ENCODE data around the gene HAPLN1.

The HAPLN1 gene

GRCh38 chr5:83715236-83716065, 5.2 kb downstream of the HAPLN1 start:
- Histone ChIP-seq H3K36me3 (ENCODE audit: control insufficient read depth, insufficient read depth, low read length) (no peaks in the 10 kb centered on the region), H3K4me1 (ENCODE audit: control insufficient read depth, insufficient read depth, low read length) (peaks cover 2% of the 10 kb centered on the region), H3K9me3 (ENCODE audit: control insufficient read depth, insufficient read depth, low read length) (no peaks in the 10 kb centered on the region), H3K9ac (ENCODE audit: low read depth, low read length) (no peak overlapping the region), H3K27me3 (ENCODE audit: control insufficient read depth, insufficient read depth, low read length) (peaks cover 5% of the 10 kb centered on the region), H3K4me3 (ENCODE audit: low read depth, low read length) (no peak overlapping the region)

- Histone ChIP-seq H3K9ac (ENCODE audit: low read depth, low read length) (no peak overlapping the region), H3K27me3 (ENCODE audit: control insufficient read depth, insufficient read depth, low read length) (no peaks in the 10 kb centered on the region), H3K4me3 (ENCODE audit: low read depth, low read length) (no peak overlapping the region), H3K36me3 (ENCODE audit: control insufficient read depth, insufficient read depth, low read length) (no peaks in the 10 kb centered on the region), H3K9me3 (ENCODE audit: control insufficient read depth, insufficient read depth, low read length) (no peaks in the 10 kb centered on the region), H3K4me1 (ENCODE audit: control insufficient read depth, insufficient read depth, low read length) (no peaks in the 10 kb centered on the region)
These were observed 5.8 kb downstream of the HAPLN1 start for GRCh38 chr5:83714810-83715209.

- no peak overlapping the region for H3K9ac ChIP-seq (ENCODE audit: low read depth, low read length)
These were observed 8.6 kb downstream of the HAPLN1 start for GRCh38 chr5:83711982-83712601.

GRCh38 chr5:83709973-83710372, 10.7 kb downstream of the HAPLN1 start:
- H3K4me3 ChIP-seq (ENCODE audit: low read depth, low read length) = no peak overlapping the region
- no peaks in the 10 kb centered on the region for H3K4me1 ChIP-seq (ENCODE audit: control insufficient read depth, insufficient read depth, low read length)
- H3K27me3 ChIP-seq (ENCODE audit: control insufficient read depth, insufficient read depth, low read length) = no peaks in the 10 kb centered on the region
- H3K9ac ChIP-seq (ENCODE audit: low read depth, low read length) = no peak overlapping the region
- H3K36me3 ChIP-seq (ENCODE audit: control insufficient read depth, insufficient read depth, low read length) = no peaks in the 10 kb centered on the region
- H3K9me3 ChIP-seq (ENCODE audit: control insufficient read depth, insufficient read depth, low read length) = no peaks in the 10 kb centered on the region

More at GRCh38 chr5:83711982-83712601, 8.6 kb downstream of the HAPLN1 start:
- H3K4me1 ChIP-seq (ENCODE audit: control insufficient read depth, insufficient read depth, low read length) = no peaks in the 10 kb centered on the region
- H3K4me3 ChIP-seq (ENCODE audit: low read depth, low read length) = no peak overlapping the region
- no peaks in the 10 kb centered on the region for H3K9me3 ChIP-seq (ENCODE audit: control insufficient read depth, insufficient read depth, low read length)
- no peaks in the 10 kb centered on the region for H3K36me3 ChIP-seq (ENCODE audit: control insufficient read depth, insufficient read depth, low read length)
- H3K27me3 ChIP-seq (ENCODE audit: control insufficient read depth, insufficient read depth, low read length) = no peaks in the 10 kb centered on the region

DNA sequence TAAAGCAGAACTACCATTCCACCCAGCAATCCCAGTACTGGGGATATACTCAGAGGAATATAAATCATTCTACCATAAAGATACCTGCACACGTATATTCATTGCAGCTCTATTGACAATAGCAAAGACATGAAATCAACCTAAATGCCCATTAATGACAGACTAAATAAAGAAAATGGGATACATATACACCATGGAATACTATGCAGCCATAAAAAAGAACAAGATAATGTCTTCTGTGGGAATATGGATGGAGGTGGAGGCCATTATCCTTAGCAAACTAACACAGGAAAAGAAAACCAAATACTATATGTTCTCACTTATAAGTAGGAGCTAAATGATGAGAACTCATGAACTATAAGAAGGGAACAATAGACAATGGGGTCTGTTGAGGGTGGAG, 12.5 kb downstream of the HAPLN1 start:
- no peaks in the 10 kb centered on the region for H3K36me3 ChIP-seq (ENCODE audit: control insufficient read depth, insufficient read depth, low read length)
- no peaks in the 10 kb centered on the region for H3K4me1 ChIP-seq (ENCODE audit: control insufficient read depth, insufficient read depth, low read length)
- no peak overlapping the region for H3K4me3 ChIP-seq (ENCODE audit: low read depth, low read length)
- H3K9ac ChIP-seq (ENCODE audit: low read depth, low read length) = no peak overlapping the region
- no peaks in the 10 kb centered on the region for H3K27me3 ChIP-seq (ENCODE audit: control insufficient read depth, insufficient read depth, low read length)
- no peaks in the 10 kb centered on the region for H3K9me3 ChIP-seq (ENCODE audit: control insufficient read depth, insufficient read depth, low read length)

- H3K9me3 ChIP-seq (ENCODE audit: control insufficient read depth, insufficient read depth, low read length) = no peaks in the 10 kb centered on the region
- no peaks in the 10 kb centered on the region for H3K4me1 ChIP-seq (ENCODE audit: control insufficient read depth, insufficient read depth, low read length)
- no peaks in the 10 kb centered on the region for H3K27me3 ChIP-seq (ENCODE audit: control insufficient read depth, insufficient read depth, low read length)
- no peaks in the 10 kb centered on the region for H3K36me3 ChIP-seq (ENCODE audit: control insufficient read depth, insufficient read depth, low read length)
- H3K4me3 ChIP-seq (ENCODE audit: low read depth, low read length) = no peak overlapping the region
- H3K9ac ChIP-seq (ENCODE audit: low read depth, low read length) = no peak overlapping the region
These were observed 17.6 kb downstream of the HAPLN1 start for GRCh38 chr5:83703059-83703458.

- H3K4me3 ChIP-seq (ENCODE audit: low read depth, low read length) = no peak overlapping the region
- H3K9me3 ChIP-seq (ENCODE audit: control insufficient read depth, insufficient read depth, low read length) = no peaks in the 10 kb centered on the region
- H3K4me1 ChIP-seq (ENCODE audit: control insufficient read depth, insufficient read depth, low read length) = no peaks in the 10 kb centered on the region
- no peaks in the 10 kb centered on the region for H3K27me3 ChIP-seq (ENCODE audit: control insufficient read depth, insufficient read depth, low read length)
- H3K36me3 ChIP-seq (ENCODE audit: control insufficient read depth, insufficient read depth, low read length) = no peaks in the 10 kb centered on the region
- H3K9ac ChIP-seq (ENCODE audit: low read depth, low read length) = no peak overlapping the region
These were observed 18.8 kb downstream of the HAPLN1 start for GRCh38 chr5:83701886-83702285.

- Histone ChIP-seq H3K4me3 (ENCODE audit: low read depth, low read length) (no peak overlapping the region), H3K9ac (ENCODE audit: low read depth, low read length) (no peak overlapping the region), H3K36me3 (ENCODE audit: control insufficient read depth, insufficient read depth, low read length) (no peaks in the 10 kb centered on the region), H3K9me3 (ENCODE audit: control insufficient read depth, insufficient read depth, low read length) (no peaks in the 10 kb centered on the region), H3K4me1 (ENCODE audit: control insufficient read depth, insufficient read depth, low read length) (peaks cover 5% of the 10 kb centered on the region), H3K27me3 (ENCODE audit: control insufficient read depth, insufficient read depth, low read length) (no peaks in the 10 kb centered on the region)
These were observed 30.8 kb downstream of the HAPLN1 start for GRCh38 chr5:83689881-83690280.

GRCh38 chr5:83688281-83688680, 32.4 kb downstream of the HAPLN1 start:
- Histone ChIP-seq H3K36me3 (ENCODE audit: control insufficient read depth, insufficient read depth, low read length) (no peaks in the 10 kb centered on the region), H3K4me1 (ENCODE audit: control insufficient read depth, insufficient read depth, low read length) (peaks cover 11% of the 10 kb centered on the region), H3K27me3 (ENCODE audit: control insufficient read depth, insufficient read depth, low read length) (no peaks in the 10 kb centered on the region), H3K9ac (ENCODE audit: low read depth, low read length) (no peak overlapping the region), H3K9me3 (ENCODE audit: control insufficient read depth, insufficient read depth, low read length) (no peaks in the 10 kb centered on the region), H3K4me3 (ENCODE audit: low read depth, low read length) (no peak overlapping the region)

DNA sequence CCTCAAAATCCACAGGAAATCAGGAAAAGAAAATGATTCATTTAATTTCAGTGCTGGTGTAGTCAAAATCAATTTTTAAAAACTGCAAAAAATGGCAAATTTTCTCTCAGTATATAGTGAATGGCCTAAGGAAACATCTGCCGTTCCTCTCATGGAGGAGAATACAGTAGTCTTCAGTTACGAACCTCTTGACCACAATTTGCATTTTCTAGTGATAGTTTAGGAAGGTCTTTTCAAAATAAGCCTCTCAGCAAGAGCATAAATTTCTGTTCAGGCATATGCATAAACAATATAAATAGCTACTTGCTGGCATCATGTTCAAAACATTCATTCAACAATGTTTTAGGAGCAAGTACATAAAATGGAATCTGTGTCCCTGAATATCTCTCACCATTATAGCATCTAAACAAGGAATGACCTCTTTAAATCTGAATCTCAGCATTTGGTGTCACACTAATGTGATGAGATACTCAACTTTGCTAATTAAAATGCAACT, 33.5 kb downstream of the HAPLN1 start:
- no peaks in the 10 kb centered on the region for H3K27me3 ChIP-seq (ENCODE audit: control insufficient read depth, insufficient read depth, low read length)
- H3K4me3 ChIP-seq (ENCODE audit: low read depth, low read length) = no peak overlapping the region
- H3K9me3 ChIP-seq (ENCODE audit: control insufficient read depth, insufficient read depth, low read length) = no peaks in the 10 kb centered on the region
- H3K36me3 ChIP-seq (ENCODE audit: control insufficient read depth, insufficient read depth, low read length) = no peaks in the 10 kb centered on the region
- H3K4me1 ChIP-seq (ENCODE audit: control insufficient read depth, insufficient read depth, low read length) = peaks cover 11% of the 10 kb centered on the region
- no peak overlapping the region for H3K9ac ChIP-seq (ENCODE audit: low read depth, low read length)

- Histone ChIP-seq H3K27me3 (ENCODE audit: control insufficient read depth, insufficient read depth, low read length) (no peaks in the 10 kb centered on the region), H3K4me1 (ENCODE audit: control insufficient read depth, insufficient read depth, low read length) (peaks cover 11% of the 10 kb centered on the region), H3K4me3 (ENCODE audit: low read depth, low read length) (no peak overlapping the region), H3K9ac (ENCODE audit: low read depth, low read length) (no peak overlapping the region), H3K9me3 (ENCODE audit: control insufficient read depth, insufficient read depth, low read length) (no peaks in the 10 kb centered on the region), H3K36me3 (ENCODE audit: control insufficient read depth, insufficient read depth, low read length) (no peaks in the 10 kb centered on the region)
These were observed 34.4 kb downstream of the HAPLN1 start for GRCh38 chr5:83686251-83686650.

DNA sequence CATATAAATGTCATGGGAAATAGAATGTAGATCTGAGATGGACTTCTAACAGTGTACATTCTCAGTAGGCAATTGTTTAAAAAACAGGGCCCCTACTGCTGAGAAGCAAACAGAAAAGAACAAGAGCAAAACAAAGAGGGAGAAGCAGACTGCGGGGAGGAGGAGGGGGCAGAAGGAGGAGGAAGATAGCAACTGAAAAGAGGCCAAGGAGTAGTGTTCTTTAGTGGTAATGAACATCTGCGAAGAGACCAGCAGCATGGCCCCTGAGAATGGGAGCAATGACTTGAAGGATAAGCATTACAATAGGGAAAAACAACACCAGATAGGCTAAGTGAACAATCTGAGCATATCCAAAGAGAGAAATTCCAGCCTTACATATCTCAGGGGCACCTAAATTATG, 36.8 kb downstream of the HAPLN1 start:
- Histone ChIP-seq H3K27me3 (ENCODE audit: control insufficient read depth, insufficient read depth, low read length) (no peaks in the 10 kb centered on the region), H3K36me3 (ENCODE audit: control insufficient read depth, insufficient read depth, low read length) (no peaks in the 10 kb centered on the region), H3K9me3 (ENCODE audit: control insufficient read depth, insufficient read depth, low read length) (no peaks in the 10 kb centered on the region), H3K4me3 (ENCODE audit: low read depth, low read length) (no peak overlapping the region), H3K9ac (ENCODE audit: low read depth, low read length) (no peak overlapping the region), H3K4me1 (ENCODE audit: control insufficient read depth, insufficient read depth, low read length) (peaks cover 11% of the 10 kb centered on the region)
